HepG2 (cell line): ENCODE results near the gene TNFSF8. TPM values are rescaled to one million over a fixed set of nuclear protein-coding genes. Genes with fewer than 3 reads are reported as not detected.

Source experiments
- ARNT ChIP-seq: fragments of 450-650 bp; IDR thresholded peaks from 2 replicates; pipeline ENCODE4 v1.6.1; 2017
- BCL6 ChIP-seq: IDR thresholded peaks from 2 replicates; pipeline ENCODE4 v1.6.1; 2016; ENCODE audit warnings: missing genetic modification reagents, missing compliant biosample characterization
- CBFB ChIP-seq: sonication (generic); formaldehyde crosslinking; IDR thresholded peaks from 2 replicates; pipeline ENCODE4 v1.4.0; 2020; ENCODE audit warnings: missing genetic modification reagents
- CBX5 ChIP-seq: sonication (generic); formaldehyde crosslinking; IDR thresholded peaks from 2 replicates; pipeline ENCODE4 v1.4.0; 2020; ENCODE audit warnings: missing genetic modification reagents, borderline replicate concordance
- FIP1L1 ChIP-seq: fragments of 200-400 bp; formaldehyde crosslinking; IDR thresholded peaks from 2 replicates; pipeline ENCODE4 v1.6.1; 2018; ENCODE audit warnings: low read depth, mild to moderate bottlenecking, low read length, moderate library complexity, borderline replicate concordance; ENCODE audit not compliant: insufficient read depth
- FOXK2 ChIP-seq: fragments of 450-650 bp; IDR thresholded peaks from 2 replicates; pipeline ENCODE4 v1.6.1; 2016
- HMG20B ChIP-seq: conservative IDR thresholded peaks from 2 replicates; pipeline ENCODE4 v1.6.1; 2016; ENCODE audit warnings: missing genetic modification reagents, missing compliant biosample characterization
- HNRNPL ChIP-seq: fragments of 200-400 bp; formaldehyde crosslinking; IDR thresholded peaks from 2 replicates; pipeline ENCODE4 v1.6.1; 2017; ENCODE audit warnings: mild to moderate bottlenecking, low read depth, low read length
- KAT2B ChIP-seq: fragments of 150-350 bp; IDR thresholded peaks from 2 replicates; pipeline ENCODE4 v1.6.1; 2014; ENCODE audit warnings: low read depth, low read length, borderline replicate concordance
- KLF6 ChIP-seq: IDR thresholded peaks from 2 replicates; pipeline ENCODE4 v1.8.0; 2016; ENCODE audit warnings: missing biosample characterization, missing genetic modification reagents
- MIER2 ChIP-seq: IDR thresholded peaks from 2 replicates; pipeline ENCODE4 v1.6.1; 2016; ENCODE audit warnings: missing biosample characterization, missing genetic modification reagents
- MYNN ChIP-seq: sonication (generic); formaldehyde crosslinking; IDR thresholded peaks from 2 replicates; pipeline ENCODE4 v1.4.0; 2020; ENCODE audit warnings: mild to moderate bottlenecking, low read depth, missing genetic modification reagents
- POLR2AphosphoS5 ChIP-seq: IDR thresholded peaks from 2 replicates; pipeline ENCODE4 v1.6.1; 2012; ENCODE audit warnings: low read depth, low read length
- SAP130 ChIP-seq: IDR thresholded peaks from 2 replicates; pipeline ENCODE4 v1.6.1; 2016; ENCODE audit warnings: low read depth
- SIX4 ChIP-seq: sonication (generic); formaldehyde crosslinking; IDR thresholded peaks from 2 replicates; pipeline ENCODE4 v1.4.0; 2020; ENCODE audit warnings: missing genetic modification reagents
- TP53 ChIP-seq: sonication (generic); formaldehyde crosslinking; conservative IDR thresholded peaks from 2 replicates; pipeline ENCODE4 v1.4.0; 2020; ENCODE audit warnings: missing genetic modification reagents
- YY1 ChIP-seq: IDR thresholded peaks from 2 replicates; pipeline ENCODE4 v1.6.1; 2011; ENCODE audit warnings: low read length, low read depth, moderate library complexity, mild to moderate bottlenecking; ENCODE audit not compliant: insufficient read depth, insufficient replicate concordance
- ZBTB20 ChIP-seq: sonication (generic); formaldehyde crosslinking; IDR thresholded peaks from 2 replicates; pipeline ENCODE4 v1.8.1; 2023; ENCODE audit warnings: missing genetic modification reagents, low read depth, mild to moderate bottlenecking, borderline replicate concordance
- ZNF10 ChIP-seq: sonication (generic); formaldehyde crosslinking; IDR thresholded peaks from 2 replicates; pipeline ENCODE4 v1.4.0; 2020; ENCODE audit warnings: mild to moderate bottlenecking, low read depth, missing genetic modification reagents, borderline replicate concordance
- ZNF253 ChIP-seq: sonication (generic); formaldehyde crosslinking; IDR thresholded peaks from 2 replicates; pipeline ENCODE4 v1.8.0; 2022; ENCODE audit warnings: mild to moderate bottlenecking, missing genetic modification reagents, borderline replicate concordance
- ZNF460 ChIP-seq: sonication (generic); formaldehyde crosslinking; IDR thresholded peaks from 2 replicates; pipeline ENCODE4 v1.5.1; 2020; ENCODE audit warnings: missing genetic modification reagents, mild to moderate bottlenecking, borderline replicate concordance
- ZNF496 ChIP-seq: sonication (generic); formaldehyde crosslinking; IDR thresholded peaks from 2 replicates; pipeline ENCODE4 v1.8.1; 2023; ENCODE audit warnings: mild to moderate bottlenecking, moderate library complexity, missing genetic modification reagents; ENCODE audit not compliant: insufficient replicate concordance
- polyA plus RNA-seq, 8 experiments: library from polyadenylated mRNA; depleted of rRNA in 3 of 8; stranded (reverse) in 7 of 8; unstranded in 1 of 8; fragments of >200 nt; fragmentation: Illumina TruSeq in 4 of 8; extraction: Trizol in 4 of 8; gene quantifications; 2 replicates each; pipeline versions ENCODE4 v1.2.1 to v1.2.3, GENCODE V29; 2011 to 2016; ENCODE audit warnings: low read depth in 4 of 8, missing spikeins in 1 of 8, mixed read lengths in 1 of 8; ENCODE audit not compliant: insufficient read depth in 1 of 8
- total RNA-seq, 5 experiments: library from RNA; depleted of rRNA; stranded (reverse); fragments of >200 nt; fragmentation: Illumina TruSeq; extraction: Trizol; gene quantifications; 2 replicates each; pipeline ENCODE4 v1.2.3, GENCODE V29; 2016; ENCODE audit warnings: low read depth in 1 of 5
- TF ChIP-seq, protein P1 (sequence below): sonication (generic); formaldehyde crosslinking; conservative IDR thresholded peaks from 2 replicates; pipeline ENCODE4 v1.8.0; 2022; ENCODE audit warnings: low read depth, missing genetic modification reagents
- TF ChIP-seq, protein P2 (sequence below): sonication (generic); formaldehyde crosslinking; IDR thresholded peaks from 2 replicates; pipeline ENCODE4 v1.9.0; 2022; ENCODE audit warnings: missing genetic modification reagents, mild to moderate bottlenecking, borderline replicate concordance
- TF ChIP-seq, protein P3 (sequence below): IDR thresholded peaks from 2 replicates; pipeline ENCODE4 v1.6.1; 2016; ENCODE audit warnings: missing compliant biosample characterization, missing genetic modification reagents, borderline replicate concordance

Gene TNFSF8
- total and polyA plus RNA-seq, 2 of the 13 experiments (the other 11 are each of a cell fraction or from before 2014, with no cell fraction given), result not detected

DNA sequence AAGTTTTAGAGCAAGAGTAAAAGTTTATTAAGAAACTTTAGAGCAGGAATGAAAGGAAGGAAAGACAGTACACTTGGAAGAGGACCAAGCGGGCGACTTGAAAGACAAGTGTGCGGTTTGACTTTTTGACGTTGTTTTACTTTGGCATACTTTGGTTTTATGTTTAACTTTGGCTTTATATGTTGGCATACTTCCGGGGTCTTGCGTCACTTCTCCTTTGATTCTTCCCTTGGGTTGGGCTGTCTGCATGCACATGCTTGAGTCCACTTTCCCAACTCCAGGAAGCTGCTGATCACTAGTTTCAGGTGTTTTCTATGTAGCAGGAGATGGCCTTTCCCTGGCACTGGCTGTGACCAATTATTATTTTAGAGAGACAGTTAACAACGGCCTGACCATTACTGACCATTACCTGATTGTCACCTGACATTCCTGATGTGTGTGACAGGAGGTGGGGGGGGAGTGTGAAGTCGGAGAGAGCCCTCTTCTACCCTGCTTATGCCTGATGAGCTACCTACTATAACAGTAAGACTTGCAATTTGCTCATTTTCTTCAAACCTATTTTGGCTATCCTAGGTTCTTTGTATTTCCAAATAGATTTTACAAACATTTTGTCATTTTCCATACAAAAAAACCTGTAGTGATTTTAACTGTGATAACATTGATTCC lies 45.5 kb downstream of the TNFSF8 start (continued):
- no peak for TF ChIP-seq ZNF253 (CRISPR knock-in tag)
- TF ChIP-seq SAP130 (CRISPR knock-in tag), result peak; percentile 32; the same call in 1 of the 2 replicates
- TF ChIP-seq MIER2 (CRISPR knock-in tag), result no peak
- no peak for TF ChIP-seq MYNN (CRISPR knock-in tag)
- no peak for TF ChIP-seq KAT2B
- TF ChIP-seq CBFB (CRISPR knock-in tag), result peak; percentile 69; the same call in 1 of the 2 replicates
- no peak for TF ChIP-seq YY1
- TF ChIP-seq ARNT, result no peak
- no peak for TF ChIP-seq ZBTB20 (CRISPR knock-in tag)
- TF ChIP-seq FOXK2, result no peak
- no peak for TF ChIP-seq HNRNPL
- no peak for TF ChIP-seq TP53 (CRISPR knock-in tag)
- TF ChIP-seq, protein P1, sequence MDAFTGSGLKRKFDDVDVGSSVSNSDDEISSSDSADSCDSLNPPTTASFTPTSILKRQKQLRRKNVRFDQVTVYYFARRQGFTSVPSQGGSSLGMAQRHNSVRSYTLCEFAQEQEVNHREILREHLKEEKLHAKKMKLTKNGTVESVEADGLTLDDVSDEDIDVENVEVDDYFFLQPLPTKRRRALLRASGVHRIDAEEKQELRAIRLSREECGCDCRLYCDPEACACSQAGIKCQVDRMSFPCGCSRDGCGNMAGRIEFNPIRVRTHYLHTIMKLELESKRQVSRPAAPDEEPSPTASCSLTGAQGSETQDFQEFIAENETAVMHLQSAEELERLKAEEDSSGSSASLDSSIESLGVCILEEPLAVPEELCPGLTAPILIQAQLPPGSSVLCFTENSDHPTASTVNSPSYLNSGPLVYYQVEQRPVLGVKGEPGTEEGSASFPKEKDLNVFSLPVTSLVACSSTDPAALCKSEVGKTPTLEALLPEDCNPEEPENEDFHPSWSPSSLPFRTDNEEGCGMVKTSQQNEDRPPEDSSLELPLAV (CRISPR knock-in tag), result no peak
- TF ChIP-seq SIX4 (CRISPR knock-in tag), result no peak
- peak; percentile 66; the same call in 1 of the 2 replicates for TF ChIP-seq CBX5 (CRISPR knock-in tag)
- TF ChIP-seq FIP1L1, result no peak
- no peak for TF ChIP-seq POLR2AphosphoS5
- TF ChIP-seq ZNF496 (CRISPR knock-in tag), result no peak
- TF ChIP-seq, protein P2, sequence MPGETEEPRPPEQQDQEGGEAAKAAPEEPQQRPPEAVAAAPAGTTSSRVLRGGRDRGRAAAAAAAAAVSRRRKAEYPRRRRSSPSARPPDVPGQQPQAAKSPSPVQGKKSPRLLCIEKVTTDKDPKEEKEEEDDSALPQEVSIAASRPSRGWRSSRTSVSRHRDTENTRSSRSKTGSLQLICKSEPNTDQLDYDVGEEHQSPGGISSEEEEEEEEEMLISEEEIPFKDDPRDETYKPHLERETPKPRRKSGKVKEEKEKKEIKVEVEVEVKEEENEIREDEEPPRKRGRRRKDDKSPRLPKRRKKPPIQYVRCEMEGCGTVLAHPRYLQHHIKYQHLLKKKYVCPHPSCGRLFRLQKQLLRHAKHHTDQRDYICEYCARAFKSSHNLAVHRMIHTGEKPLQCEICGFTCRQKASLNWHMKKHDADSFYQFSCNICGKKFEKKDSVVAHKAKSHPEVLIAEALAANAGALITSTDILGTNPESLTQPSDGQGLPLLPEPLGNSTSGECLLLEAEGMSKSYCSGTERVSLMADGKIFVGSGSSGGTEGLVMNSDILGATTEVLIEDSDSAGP (CRISPR knock-in tag), result no peak
- TF ChIP-seq BCL6 (CRISPR knock-in tag), result peak; percentile 36; the same call in 1 of the 2 replicates
- TF ChIP-seq HMG20B (CRISPR knock-in tag), result no peak
- TF ChIP-seq ZNF10 (CRISPR knock-in tag), result no peak
- TF ChIP-seq, protein P3, sequence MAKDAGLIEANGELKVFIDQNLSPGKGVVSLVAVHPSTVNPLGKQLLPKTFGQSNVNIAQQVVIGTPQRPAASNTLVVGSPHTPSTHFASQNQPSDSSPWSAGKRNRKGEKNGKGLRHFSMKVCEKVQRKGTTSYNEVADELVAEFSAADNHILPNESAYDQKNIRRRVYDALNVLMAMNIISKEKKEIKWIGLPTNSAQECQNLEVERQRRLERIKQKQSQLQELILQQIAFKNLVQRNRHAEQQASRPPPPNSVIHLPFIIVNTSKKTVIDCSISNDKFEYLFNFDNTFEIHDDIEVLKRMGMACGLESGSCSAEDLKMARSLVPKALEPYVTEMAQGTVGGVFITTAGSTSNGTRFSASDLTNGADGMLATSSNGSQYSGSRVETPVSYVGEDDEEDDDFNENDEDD (CRISPR knock-in tag), result no peak
- TF ChIP-seq ZNF460, result no peak
- 0 out of 2 replicates have a peak, but pooled peaks have one; percentile 59 for TF ChIP-seq KLF6 (CRISPR knock-in tag)
